ENCODE measurements around the gene MAGIX.

Gene MAGIX

DNA sequence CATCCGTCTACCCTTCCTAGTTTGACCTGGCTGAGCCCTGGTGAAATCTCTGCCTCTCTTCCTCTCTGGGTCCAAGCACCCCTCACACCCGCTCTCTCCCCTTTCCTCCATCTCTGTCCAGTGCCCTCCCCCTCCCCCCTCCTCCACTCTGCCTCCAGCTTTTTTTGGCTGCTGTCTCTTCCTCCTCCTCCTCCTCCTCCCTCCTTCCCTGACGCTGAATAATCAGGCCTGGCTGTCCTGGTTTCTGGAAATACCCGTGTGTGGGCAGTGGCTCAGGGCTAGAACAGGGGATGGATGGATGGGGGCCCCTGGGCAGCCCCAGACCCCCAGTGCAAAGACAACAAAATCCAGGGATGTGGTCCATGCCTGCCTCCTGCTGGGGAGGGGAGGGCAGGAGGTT lies 42.2 kb downstream of the MAGIX start:
- in situ Hi-C loops (cut with HindIII; ENCODE audit: low sequenced_read_pairs), result no loop called here
- no peak for DNase-seq (ENCODE audit: low read depth, low spot score)
- no peak overlapping the region for H3K4me3 ChIP-seq (ENCODE audit: low read depth, low read length)
- TF ChIP-seq, protein P1, sequence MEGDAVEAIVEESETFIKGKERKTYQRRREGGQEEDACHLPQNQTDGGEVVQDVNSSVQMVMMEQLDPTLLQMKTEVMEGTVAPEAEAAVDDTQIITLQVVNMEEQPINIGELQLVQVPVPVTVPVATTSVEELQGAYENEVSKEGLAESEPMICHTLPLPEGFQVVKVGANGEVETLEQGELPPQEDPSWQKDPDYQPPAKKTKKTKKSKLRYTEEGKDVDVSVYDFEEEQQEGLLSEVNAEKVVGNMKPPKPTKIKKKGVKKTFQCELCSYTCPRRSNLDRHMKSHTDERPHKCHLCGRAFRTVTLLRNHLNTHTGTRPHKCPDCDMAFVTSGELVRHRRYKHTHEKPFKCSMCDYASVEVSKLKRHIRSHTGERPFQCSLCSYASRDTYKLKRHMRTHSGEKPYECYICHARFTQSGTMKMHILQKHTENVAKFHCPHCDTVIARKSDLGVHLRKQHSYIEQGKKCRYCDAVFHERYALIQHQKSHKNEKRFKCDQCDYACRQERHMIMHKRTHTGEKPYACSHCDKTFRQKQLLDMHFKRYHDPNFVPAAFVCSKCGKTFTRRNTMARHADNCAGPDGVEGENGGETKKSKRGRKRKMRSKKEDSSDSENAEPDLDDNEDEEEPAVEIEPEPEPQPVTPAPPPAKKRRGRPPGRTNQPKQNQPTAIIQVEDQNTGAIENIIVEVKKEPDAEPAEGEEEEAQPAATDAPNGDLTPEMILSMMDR (IDR thresholded peaks at IDR 0.05; ENCODE audit: low read depth, low read length), result no peak

DNA sequence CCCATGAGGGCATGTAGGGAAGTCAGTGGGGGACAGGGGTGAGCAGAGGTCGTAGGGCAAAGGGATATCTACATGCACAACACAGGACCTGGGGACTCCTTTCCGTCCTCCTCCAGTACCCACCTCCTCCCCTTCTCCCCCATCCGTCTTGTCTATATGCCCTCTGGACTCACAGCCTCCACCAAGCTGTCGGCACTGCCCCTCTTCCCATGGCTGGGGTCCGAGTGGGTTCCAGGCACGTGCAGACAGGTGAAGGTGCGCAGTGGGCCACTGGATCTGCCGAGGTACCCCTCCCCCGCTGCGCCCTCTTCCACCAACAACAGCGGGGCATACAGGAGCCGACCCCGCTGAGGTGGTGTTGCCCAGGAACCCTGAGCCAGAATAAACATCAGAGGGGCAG lies 42.9 kb downstream of the MAGIX start:
- no peak for DNase-seq (ENCODE audit: low read depth, low spot score)
- in situ Hi-C loops (cut with HindIII; ENCODE audit: low sequenced_read_pairs), result no loop called here
- H3K4me3 ChIP-seq (ENCODE audit: low read depth, low read length), result no peak overlapping the region
- TF ChIP-seq, protein P1 (IDR thresholded peaks at IDR 0.05; ENCODE audit: low read depth, low read length), result no peak

DNA sequence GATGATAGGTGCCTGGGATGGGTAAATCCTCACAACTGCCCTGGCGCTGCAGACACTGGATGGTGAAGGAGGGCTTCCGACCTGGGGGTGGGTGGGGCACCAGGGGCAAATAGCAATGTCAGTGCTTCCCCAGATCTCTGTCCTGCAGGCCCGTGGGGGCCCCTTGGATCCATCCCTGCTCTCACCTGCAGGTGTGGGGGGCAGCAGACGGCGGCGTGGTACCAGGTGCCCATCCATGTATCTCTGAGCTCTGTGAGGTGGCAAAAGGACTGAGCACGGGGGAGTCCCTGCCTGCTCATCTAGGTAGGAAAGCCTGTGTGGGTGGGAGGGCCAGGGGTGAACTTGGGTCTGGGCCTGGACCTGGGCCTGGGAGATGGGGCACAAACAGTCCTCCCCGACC lies 44.0 kb downstream of the MAGIX start:
- H3K4me3 ChIP-seq (ENCODE audit: low read depth, low read length), result no peak overlapping the region
- no peak for DNase-seq (ENCODE audit: low read depth, low spot score)
- in situ Hi-C loops (cut with HindIII; ENCODE audit: low sequenced_read_pairs), result no loop called here
- TF ChIP-seq, protein P1 (IDR thresholded peaks at IDR 0.05; ENCODE audit: low read depth, low read length), result no peak

DNA sequence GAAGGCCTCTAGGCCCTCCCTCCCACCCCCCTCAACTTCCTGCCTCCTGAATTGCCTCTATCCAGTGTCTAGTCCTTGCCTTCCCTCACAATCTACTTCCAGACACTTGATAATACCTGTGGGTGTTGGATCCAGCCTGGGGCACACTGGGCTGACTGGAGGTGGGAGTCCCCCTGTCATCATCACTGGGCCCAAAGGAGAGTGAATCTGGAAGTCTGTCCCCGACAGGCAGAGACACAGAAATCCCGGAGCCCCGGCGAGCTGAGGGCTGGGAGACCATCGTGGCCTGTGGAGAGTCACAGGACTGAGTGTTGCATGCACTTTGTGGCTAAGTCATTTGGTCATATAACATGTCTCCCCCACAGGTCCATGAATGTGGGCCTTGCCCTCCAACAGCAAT lies 45.8 kb downstream of the MAGIX start:
- no peak overlapping the region for H3K4me3 ChIP-seq (ENCODE audit: low read depth, low read length)
- in situ Hi-C loops (cut with HindIII; ENCODE audit: low sequenced_read_pairs), result no loop called here
- no peak for DNase-seq (ENCODE audit: low read depth, low spot score)
- TF ChIP-seq, protein P1 (IDR thresholded peaks at IDR 0.05; ENCODE audit: low read depth, low read length), result no peak

DNA sequence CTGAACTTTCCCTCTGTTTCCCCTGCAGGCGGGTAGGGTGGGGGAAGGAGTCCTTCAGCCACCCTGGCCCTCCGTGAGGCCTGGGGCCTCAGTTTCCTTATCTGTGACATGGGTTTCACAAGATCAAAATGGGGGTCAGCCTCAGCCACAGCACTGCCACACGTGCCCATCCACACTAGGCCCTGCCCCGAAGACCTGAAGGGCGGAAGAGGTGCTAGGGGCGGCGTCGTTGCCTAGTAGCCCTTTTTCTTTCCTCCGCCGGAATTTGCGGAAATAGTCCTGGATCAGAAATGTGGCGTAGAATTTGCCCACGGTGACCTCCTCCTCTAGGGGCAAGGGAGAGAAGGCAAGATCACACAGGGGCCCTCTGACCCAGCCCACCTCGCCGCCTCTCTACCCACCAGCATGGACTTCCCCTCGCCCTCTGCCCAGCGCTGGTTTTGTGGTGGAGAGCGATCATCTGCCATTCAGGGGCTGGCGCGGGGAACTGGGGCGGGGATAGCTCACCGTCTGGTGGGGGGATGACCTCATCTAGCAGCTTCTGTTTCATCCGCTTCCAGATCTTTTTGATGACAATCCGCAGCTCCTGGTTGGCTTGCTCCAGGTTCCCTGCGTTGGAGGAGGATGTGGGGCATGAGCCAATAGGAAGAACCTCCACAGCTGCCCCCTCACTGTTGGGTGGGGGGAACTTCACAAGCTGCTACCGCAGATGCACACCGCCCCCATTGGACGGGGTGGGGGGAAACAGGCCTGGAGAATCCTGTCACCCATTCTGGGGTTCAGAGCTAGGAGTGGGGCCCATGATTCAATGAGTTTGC lies 47.1 kb downstream of the MAGIX start:
- TF ChIP-seq, protein P1 (IDR thresholded peaks at IDR 0.05; ENCODE audit: low read depth, low read length), result no peak
- in situ Hi-C loops (cut with HindIII; ENCODE audit: low sequenced_read_pairs), result no loop called here
- no peak overlapping the region for H3K4me3 ChIP-seq (ENCODE audit: low read depth, low read length)
- DNase-seq (ENCODE audit: low read depth, low spot score), result no peak

DNA sequence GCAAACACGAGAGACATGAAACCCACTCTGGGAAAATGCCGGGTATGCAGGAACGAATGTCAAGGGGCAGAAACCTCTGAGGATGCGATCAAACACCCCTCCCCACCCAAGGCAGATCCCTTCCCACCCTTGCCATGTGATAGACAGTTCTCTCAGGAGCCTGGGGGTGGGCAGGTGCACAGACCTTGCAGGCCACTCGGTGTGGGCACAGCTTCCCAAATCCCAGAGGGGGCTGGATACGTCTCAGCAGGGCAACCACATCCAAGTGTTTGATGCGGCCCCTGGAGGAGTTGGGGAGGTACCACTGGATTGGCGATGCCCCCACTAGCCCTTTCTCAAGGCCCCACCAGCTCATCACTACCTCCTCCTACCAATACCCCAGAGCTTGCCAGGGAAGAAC lies 47.8 kb downstream of the MAGIX start:
- no peak overlapping the region for H3K4me3 ChIP-seq (ENCODE audit: low read depth, low read length)
- TF ChIP-seq, protein P1 (IDR thresholded peaks at IDR 0.05; ENCODE audit: low read depth, low read length), result no peak
- DNase-seq (ENCODE audit: low read depth, low spot score), result no peak
- in situ Hi-C loops (cut with HindIII; ENCODE audit: low sequenced_read_pairs), result no loop called here

Data from astrocyte of the spinal cord (primary cell).